KBM-7 (cell line): ENCODE data around the gene OR2B6.
"Not testable (repeated sequence)": the region's sequence is repeated elsewhere in the genome, so short reads cannot be mapped to it uniquely, and the experiment has no call there.

ENCODE experiments used
- DNase-seq: peaks from one replicate; pipeline ENCODE4 v3.0.0-alpha.2; 2015
- in situ Hi-C: fragments of 300-500 bp; cut with MboI; formaldehyde crosslinking; loops from 2 replicates; pipeline ENCODE4 v1.14.3; 2020; ENCODE audit warnings: low sequenced_read_pairs, low pct_unique_long_range_greater_than_20kb, mixed read lengths

OR2B6 gene

GRCh38 chr6:27956941-27957340 lies at the start of gene OR2B6:
Gene OR2B6 (plus strand): TSS chr6:27957241. CDS start chr6:27957241, 0 bp downstream.
- DNase-seq, result no peak
- in situ Hi-C loops, result no loop called here

GRCh38 chr6:27908017-27908416 lies 49.0 kb upstream of the OR2B6 start:
- in situ Hi-C loops, result loop anchor here (25.0 kb wide), 1 partner anchor 454 kb away; no protein-coding TSS in a partner anchor
- DNase-seq, result no peak

DNA sequence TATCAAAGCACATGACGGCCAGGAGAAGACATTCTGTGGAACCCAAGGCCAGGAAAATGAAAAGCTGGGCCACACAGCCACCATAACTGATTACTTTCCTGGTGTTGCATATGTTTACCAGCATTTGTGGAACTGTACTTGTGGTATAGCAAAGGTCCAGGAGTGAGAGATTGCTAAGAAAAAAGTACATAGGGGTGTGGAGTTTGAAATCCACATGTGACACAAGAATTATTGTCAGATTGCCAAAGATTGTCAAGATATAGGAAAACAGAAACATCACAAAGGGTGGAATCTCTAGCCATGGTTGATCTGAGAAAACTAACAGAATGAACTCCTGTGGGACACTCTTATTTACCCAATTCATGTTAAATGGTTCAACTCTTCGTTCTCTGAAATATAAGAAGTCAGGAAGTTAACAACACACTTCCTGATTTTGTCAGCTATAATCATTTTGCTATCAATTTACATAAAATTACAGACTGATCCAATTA lies 45.0 kb upstream of the OR2B6 start, which contains the start of gene OR2B2:
Gene OR2B2 (minus strand): TSS at position 441 of the 491 bp plus-strand sequence. CDS start 77 bp downstream, at position 364.
- DNase-seq, result no peak
- in situ Hi-C loops, result loop anchor here (25.0 kb wide), 1 partner anchor 450 kb away; no protein-coding TSS in a partner anchor

DNA sequence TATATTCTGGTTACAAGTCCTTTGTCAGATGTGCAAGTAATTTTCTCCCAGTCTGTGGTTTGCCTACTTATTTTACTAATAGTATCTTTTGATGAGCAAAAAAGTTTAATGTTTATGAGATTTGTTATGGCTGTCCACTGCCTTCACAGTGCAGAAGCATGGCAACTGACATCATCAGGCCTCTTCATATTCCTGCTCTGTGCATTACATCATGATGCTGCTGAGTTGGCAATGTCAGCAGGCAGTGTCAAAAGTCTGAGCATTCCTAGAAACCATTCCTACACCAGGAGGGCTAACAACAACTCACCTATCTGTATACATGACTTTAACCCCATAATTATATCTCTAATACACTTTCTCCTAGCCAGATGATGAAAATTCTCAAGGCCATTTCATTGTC lies 34.1 kb upstream of the OR2B6 start:
- in situ Hi-C loops, result loop anchor here (25.0 kb wide), 1 partner anchor 439 kb away; no protein-coding TSS in a partner anchor
- DNase-seq, result no peak

DNA sequence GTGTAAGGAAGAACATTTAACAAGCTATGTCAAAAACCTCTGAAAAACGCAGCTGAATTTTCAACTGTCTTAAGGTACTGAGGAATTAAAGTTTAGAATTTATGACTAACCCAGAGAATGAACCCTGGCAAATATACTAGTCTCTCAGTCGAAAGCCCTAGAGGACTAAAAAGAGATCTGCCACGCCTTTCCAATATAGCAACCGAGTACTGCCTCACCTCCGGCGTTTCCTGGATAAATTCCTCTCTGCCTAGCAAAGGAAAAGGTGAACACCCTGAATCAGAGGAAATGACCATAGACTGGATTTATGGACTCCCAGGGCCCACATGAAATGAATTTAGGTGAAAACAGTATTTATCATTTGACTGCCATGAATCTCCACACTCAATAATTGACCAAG lies 32.9 kb upstream of the OR2B6 start:
- DNase-seq, result no peak
- in situ Hi-C loops, result loop anchor here (25.0 kb wide), 1 partner anchor 438 kb away; no protein-coding TSS in a partner anchor

GRCh38 chr6:27928041-27928440 lies 29.0 kb upstream of the OR2B6 start:
- DNase-seq, in situ Hi-C loops: not testable (repeated sequence)

GRCh38 chr6:27929930-27930329 lies 27.1 kb upstream of the OR2B6 start:
- in situ Hi-C loops, DNase-seq: not testable (repeated sequence)

DNA sequence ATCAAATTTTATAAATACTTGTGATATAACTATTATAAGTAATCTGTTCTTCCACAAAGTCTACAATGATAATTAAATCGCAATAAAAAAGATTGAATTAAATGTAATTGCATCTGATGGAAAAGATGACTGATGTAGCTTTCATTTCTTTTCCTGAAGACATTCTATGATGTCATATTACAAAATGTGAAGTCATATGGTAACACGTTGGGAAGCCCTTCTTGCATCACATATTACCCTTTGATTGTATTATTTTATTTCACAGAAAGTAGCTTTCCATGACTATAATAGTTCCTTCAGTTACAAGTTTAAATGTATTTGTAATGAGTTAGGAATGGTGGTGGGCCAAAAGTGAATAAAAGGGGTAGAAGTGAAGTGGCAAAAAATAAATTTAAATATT lies 25.8 kb upstream of the OR2B6 start:
- in situ Hi-C loops, result no loop called here
- no peak for DNase-seq

DNA sequence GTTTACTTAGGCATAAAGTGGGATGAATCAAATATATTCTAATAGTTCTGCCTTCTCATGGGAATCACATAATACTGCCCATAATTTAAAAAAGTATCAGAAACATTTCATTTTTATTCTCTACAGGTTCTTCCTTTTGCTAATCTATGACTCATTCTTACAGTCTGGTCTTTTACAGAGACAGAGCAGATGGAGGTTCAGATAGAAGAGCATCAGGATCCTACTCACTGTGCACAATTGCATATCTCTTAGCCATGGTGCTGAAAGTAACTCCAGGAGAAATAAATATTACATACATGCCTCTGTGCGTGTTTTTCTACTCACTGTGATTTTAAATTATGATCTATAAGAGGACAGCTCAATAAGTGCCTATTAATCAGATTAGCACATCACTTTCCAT lies 16.3 kb upstream of the OR2B6 start:
- in situ Hi-C loops, result no loop called here
- peak; percentile 3 for DNase-seq

DNA sequence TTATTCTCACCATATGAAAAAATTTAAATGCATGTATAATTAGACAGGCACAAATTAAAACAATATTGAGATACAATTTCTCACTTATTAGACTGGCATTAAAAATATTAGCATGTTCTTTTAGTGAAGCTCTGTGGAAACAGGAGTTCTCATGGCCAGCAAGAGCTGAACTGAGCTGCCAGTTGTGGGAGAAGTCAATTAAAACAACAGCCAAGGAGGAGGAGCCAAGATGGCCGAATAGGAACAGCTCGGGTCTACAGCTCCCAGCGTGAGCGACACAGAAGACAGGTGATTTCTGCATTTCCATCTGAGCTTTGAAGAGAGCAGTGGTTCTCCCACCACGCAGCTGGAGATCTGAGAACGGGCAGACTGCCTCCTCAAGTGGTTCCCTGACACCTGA lies 14.0 kb upstream of the OR2B6 start:
- DNase-seq, in situ Hi-C loops: not testable (repeated sequence)

- in situ Hi-C loops, result no loop called here
- no peak for DNase-seq
Measured at GRCh38 chr6:27948237-27948636, 8.8 kb upstream of the OR2B6 start.

- no peak for DNase-seq
- in situ Hi-C loops, result no loop called here
Measured at GRCh38 chr6:27951040-27951439, 6.0 kb upstream of the OR2B6 start.

DNA sequence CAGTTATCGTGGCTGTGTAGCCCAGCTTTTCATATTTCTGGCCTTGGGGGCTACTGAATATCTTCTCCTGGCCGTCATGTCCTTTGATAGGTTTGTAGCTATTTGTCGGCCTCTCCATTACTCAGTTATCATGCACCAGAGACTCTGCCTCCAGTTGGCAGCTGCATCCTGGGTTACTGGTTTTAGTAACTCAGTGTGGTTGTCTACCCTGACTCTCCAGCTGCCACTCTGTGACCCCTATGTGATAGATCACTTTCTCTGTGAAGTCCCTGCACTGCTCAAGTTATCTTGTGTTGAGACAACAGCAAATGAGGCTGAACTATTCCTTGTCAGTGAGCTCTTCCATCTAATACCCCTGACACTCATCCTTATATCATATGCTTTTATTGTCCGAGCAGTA lies 475 bp downstream of the OR2B6 start:
- no peak for DNase-seq
- in situ Hi-C loops, result no loop called here

GRCh38 chr6:27962506-27962905 lies 5.5 kb downstream of the OR2B6 start:
- in situ Hi-C loops, result no loop called here
- no peak for DNase-seq

- no peak for DNase-seq
- in situ Hi-C loops, result no loop called here
Measured at GRCh38 chr6:27966044-27966443, 9.0 kb downstream of the OR2B6 start.

DNA sequence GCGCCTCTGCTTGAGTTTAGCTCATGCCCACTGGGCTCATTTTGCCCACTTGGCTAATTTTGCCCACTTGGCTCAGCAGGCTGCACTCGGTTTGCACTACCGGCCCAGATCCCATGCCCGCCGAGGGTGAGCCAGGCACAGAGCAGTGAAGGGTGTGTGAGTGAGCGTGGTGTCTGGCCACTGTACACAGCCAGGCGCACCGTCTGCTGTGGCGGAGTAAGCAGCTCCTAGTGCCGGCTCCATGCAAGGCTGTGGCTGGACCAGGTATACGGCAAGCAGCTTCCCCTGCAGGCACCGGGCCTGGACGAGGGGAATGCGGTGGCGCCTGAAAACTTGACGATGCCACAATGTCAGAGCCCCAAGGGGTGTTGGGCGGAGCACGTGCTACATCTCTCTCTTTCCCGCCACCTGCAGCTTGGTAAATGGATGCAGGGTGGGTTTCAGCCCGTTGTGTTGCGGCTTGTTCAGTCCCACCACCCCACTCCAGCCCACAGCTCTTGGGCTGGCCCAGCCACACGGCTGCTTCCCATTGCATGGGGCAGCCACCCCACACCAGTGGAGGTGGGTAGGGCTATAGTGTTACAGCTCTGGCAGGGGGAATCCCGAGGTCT lies 9.9 kb downstream of the OR2B6 start:
- DNase-seq, result no peak
- in situ Hi-C loops, result no loop called here

DNA sequence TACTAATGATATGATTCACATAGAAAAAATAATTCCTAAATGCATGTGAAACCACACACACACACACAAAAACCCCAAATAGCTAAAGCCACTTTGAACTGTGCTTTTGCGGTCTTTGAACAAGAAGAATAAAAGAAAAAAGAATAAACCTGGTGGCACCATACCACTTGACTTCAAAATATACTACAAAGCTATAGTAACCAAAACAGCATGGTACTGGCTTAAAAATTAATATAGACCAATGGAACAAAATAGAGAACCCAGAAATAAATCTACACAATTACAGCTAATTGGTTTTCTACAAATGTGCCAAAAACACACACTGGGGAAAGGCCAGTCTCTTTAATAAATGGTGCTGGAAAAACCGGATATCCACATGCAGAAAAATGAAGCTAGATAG lies 13.4 kb downstream of the OR2B6 start:
- DNase-seq, result no peak
- in situ Hi-C loops, result no loop called here

GRCh38 chr6:27972750-27973149 lies 15.7 kb downstream of the OR2B6 start:
- in situ Hi-C loops, result no loop called here
- no peak for DNase-seq

DNA sequence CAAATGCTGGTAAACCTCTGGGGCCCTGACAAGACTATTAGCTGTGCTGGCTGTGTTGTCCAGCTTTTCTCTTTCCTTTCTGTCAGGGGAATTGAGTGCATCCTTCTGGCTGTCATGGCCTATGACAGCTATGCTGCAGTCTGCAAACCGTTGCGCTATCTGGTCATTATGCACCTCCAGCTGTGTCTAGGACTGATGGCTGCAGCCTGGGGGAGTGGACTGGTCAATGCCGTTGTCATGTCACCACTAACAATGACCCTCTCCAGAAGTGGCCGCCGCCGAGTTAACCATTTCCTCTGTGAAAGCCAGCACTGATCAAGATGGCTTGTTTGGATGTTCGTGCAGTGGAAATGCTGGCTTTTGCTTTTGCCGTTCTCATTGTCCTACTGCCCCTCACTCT lies 20.3 kb downstream of the OR2B6 start:
- in situ Hi-C loops, result no loop called here

DNA sequence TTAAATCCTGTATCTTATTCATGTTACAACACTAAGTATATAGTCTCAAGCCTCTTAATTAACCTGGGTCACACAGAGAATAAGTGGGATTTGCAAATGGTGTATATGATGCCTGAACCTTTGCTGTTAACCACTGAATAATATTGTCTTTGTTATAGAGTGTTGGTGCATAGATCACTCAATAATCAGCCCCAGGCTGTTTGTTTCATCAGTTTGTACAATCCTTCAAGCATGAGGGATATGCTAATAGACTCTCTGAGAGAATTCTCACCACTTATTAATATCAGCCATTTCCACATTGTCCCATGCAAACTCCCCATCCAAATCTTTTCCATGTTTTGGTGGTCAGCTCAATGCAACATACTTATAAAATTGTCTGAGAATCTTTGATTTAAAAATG lies 21.7 kb downstream of the OR2B6 start:
- no peak for DNase-seq
- in situ Hi-C loops, result no loop called here

More for the DNA sequence above, 20.3 kb downstream of the OR2B6 start:
- DNase-seq, result no peak

- in situ Hi-C loops, result no loop called here
- DNase-seq, result no peak
Measured at GRCh38 chr6:27980111-27980510, 23.1 kb downstream of the OR2B6 start.
